GM12873 (cell line): Measurements from ENCODE around the gene PSMC3.

Source experiments
- TF ChIP-seq, protein P1 (sequence below): IDR thresholded peaks from 2 replicates; pipeline ENCODE4 v1.5.1; 2012; ENCODE audit warnings: low read depth, mild to moderate bottlenecking, moderate library complexity, low read length, control low read depth; ENCODE audit not compliant: insufficient read depth; ENCODE audit errors: missing control alignments

PSMC3 gene

GRCh38 chr11:47441421-47441820 lies 15.2 kb upstream of the PSMC3 start:
- TF ChIP-seq, protein P1, sequence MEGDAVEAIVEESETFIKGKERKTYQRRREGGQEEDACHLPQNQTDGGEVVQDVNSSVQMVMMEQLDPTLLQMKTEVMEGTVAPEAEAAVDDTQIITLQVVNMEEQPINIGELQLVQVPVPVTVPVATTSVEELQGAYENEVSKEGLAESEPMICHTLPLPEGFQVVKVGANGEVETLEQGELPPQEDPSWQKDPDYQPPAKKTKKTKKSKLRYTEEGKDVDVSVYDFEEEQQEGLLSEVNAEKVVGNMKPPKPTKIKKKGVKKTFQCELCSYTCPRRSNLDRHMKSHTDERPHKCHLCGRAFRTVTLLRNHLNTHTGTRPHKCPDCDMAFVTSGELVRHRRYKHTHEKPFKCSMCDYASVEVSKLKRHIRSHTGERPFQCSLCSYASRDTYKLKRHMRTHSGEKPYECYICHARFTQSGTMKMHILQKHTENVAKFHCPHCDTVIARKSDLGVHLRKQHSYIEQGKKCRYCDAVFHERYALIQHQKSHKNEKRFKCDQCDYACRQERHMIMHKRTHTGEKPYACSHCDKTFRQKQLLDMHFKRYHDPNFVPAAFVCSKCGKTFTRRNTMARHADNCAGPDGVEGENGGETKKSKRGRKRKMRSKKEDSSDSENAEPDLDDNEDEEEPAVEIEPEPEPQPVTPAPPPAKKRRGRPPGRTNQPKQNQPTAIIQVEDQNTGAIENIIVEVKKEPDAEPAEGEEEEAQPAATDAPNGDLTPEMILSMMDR, result no peak

DNA sequence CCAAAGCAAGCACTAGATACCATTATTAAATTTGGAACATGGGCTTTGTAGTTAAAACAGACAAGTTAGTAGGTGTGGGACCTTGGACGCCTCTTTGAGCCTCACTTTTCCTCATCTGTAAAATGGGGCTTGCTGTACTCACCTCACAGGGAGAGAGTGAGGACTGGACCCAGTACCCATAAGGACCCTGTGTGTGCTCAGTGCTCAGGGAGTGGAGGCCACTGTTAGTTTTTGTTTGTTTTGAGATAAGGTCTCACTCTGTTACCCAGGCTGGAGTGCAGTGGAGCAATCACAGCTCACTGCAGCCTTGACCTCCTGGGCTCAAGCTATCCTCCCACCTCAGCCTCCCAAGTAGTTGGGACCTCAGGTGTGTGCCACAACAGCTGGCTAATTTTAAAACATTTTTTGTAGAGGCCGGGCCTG lies 13.8 kb upstream of the PSMC3 start:
- TF ChIP-seq, protein P1, result no peak

- TF ChIP-seq, protein P1, result no peak
Observed at GRCh38 chr11:47438721-47439120, 12.5 kb upstream of the PSMC3 start.

DNA sequence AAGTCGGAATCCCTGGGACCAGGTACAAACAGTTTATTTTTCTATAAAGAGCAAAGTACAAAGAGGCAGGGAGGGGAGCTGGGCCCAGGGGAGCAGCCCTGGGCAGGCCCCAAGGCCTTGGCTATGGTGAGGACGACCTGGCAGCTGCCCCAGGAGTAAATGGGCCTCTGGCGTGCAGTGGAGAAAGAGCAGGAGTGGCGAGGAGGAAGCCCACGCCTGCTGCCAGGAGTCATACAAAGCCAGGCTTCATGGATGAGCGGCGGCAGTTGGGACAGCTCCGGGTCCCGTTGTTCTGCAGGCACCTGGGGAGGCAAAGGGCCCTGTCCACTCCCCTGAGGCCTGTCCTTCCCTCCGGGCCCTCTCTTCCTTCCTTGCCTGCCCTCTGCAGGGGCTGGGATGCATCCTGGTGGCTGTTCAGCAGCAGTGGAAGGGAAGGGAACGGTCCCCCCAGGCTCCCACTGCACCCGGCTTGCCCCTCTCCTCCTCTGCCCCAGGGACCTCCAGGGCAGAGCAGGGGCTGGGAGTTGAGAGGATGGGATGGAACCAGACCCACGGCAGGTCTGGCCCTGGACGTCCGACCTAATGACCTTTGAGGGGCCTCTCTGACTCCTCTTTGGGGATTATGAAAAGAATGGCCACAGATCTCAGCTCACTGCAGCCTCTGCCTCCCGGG lies 11.6 kb upstream of the PSMC3 start:
- TF ChIP-seq, protein P1, result no peak

DNA sequence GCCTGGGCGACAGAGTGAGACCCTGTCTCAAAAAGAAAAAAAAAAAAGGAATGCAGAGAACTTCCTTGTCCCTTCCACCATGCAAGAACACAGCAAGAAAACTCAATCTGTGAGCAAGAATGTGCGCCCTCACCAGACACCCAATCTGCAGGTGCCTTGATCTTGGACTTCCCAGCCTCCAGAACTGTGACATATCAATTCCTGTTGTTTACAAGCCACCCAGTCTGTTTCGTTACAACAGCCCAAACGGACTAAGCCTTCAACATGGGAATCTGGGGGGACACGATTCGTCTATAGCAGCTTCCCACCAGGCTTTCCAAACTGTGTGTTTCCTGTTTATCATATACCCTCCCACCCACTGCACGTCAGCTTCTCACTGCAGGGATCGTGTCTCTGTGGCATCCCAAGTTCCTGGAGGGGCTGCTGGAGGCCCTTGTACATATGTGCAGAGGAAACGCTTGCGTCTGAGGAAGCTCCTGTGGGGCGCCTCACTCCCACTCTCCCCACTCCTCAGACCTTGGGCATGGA lies 11.0 kb upstream of the PSMC3 start:
- TF ChIP-seq, protein P1, result no peak

DNA sequence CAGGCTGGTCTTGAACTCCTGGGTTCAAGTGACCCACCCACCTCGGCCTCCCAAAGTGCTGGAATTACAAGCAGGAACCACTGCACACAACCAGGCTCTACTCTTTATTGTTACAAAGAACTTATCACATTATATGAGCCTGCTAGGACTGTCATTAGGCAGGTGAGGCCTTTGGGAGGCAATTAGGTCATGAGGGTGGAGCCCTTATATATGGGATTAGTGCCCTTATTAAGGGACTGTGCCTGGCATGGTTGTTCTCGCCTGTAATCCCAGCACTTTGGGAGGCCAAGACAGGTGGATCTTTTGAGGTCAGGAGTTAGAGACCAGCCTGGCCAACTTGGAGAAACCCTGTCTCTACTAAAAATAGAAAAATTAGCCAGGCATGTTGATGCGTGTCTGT lies 10.5 kb upstream of the PSMC3 start:
- TF ChIP-seq, protein P1, result no peak

- TF ChIP-seq, protein P1, result no peak
Observed at GRCh38 chr11:47435687-47436086, 9.4 kb upstream of the PSMC3 start.
